BE2C (cell line): ENCODE data around the gene N4BP2.

Experiments
- DNase-seq: peaks from one replicate; pipeline ENCODE4 v3.0.0-alpha.2; 2020
- H3K27me3 ChIP-seq: fragments of 250-450 bp; sonication (Bioruptor Pico); 2 replicates; pipeline ENCODE4 v1.5.1; 2020; ENCODE audit warnings: mild to moderate bottlenecking
- H3K36me3 ChIP-seq: fragments of 250-450 bp; sonication (Bioruptor Pico); 2 replicates; pipeline ENCODE4 v1.5.1; 2020; ENCODE audit warnings: mild to moderate bottlenecking
- H3K4me1 ChIP-seq: fragments of 250-450 bp; sonication (Bioruptor Pico); 2 replicates; pipeline ENCODE4 v1.5.1; 2020
- H3K4me3 ChIP-seq: 2 replicates; pipeline ENCODE4 v1.5.1; 2011; ENCODE audit warnings: low read depth, low read length
- H3K9me3 ChIP-seq: fragments of 250-450 bp; sonication (Bioruptor Pico); 2 replicates; pipeline ENCODE4 v1.5.1; 2020
- CTCF ChIP-seq: IDR thresholded peaks from 2 replicates; pipeline ENCODE4 v1.5.1; 2012; ENCODE audit warnings: mild to moderate bottlenecking, low read depth, low read length

N4BP2 gene

GRCh38 chr4:40157436-40157835 lies 100.8 kb downstream of the N4BP2 start:
- DNase-seq: no peak
- TF ChIP-seq CTCF: no peak
- Histone ChIP-seq H3K4me1 (no peaks in the 10 kb centered on the region), H3K4me3 (no peak overlapping the region), H3K27me3 (no peaks in the 10 kb centered on the region), H3K9me3 (no peaks in the 10 kb centered on the region), H3K36me3 (no peaks in the 10 kb centered on the region)

GRCh38 chr4:40160258-40160657 lies 103.6 kb downstream of the N4BP2 start:
- TF ChIP-seq CTCF: no peak
- no peaks in the 10 kb centered on the region for H3K9me3 ChIP-seq
- no peak overlapping the region for H3K4me3 ChIP-seq
- H3K27me3 ChIP-seq: no peaks in the 10 kb centered on the region
- no peaks in the 10 kb centered on the region for H3K36me3 ChIP-seq
- H3K4me1 ChIP-seq: no peaks in the 10 kb centered on the region
- no peak for DNase-seq

- DNase-seq: no peak
- no peaks in the 10 kb centered on the region for H3K27me3 ChIP-seq
- TF ChIP-seq CTCF: no peak
These were observed 107.8 kb downstream of the N4BP2 start for GRCh38 chr4:40164459-40164858.

GRCh38 chr4:40165916-40166315 lies 109.3 kb downstream of the N4BP2 start:
- DNase-seq: no peak
- H3K9me3 ChIP-seq: no peaks in the 10 kb centered on the region
- H3K4me3 ChIP-seq: no peak overlapping the region
- no peak for TF ChIP-seq CTCF
- H3K36me3 ChIP-seq: no peaks in the 10 kb centered on the region
- no peaks in the 10 kb centered on the region for H3K27me3 ChIP-seq
- H3K4me1 ChIP-seq: no peaks in the 10 kb centered on the region

More at GRCh38 chr4:40164459-40164858, 107.8 kb downstream of the N4BP2 start:
- no peaks in the 10 kb centered on the region for H3K36me3 ChIP-seq
- H3K4me1 ChIP-seq: no peaks in the 10 kb centered on the region
- H3K4me3 ChIP-seq: no peak overlapping the region
- H3K9me3 ChIP-seq: no peaks in the 10 kb centered on the region

- no peaks in the 10 kb centered on the region for H3K36me3 ChIP-seq
- DNase-seq: no peak
- TF ChIP-seq CTCF: no peak
- H3K4me1 ChIP-seq: no peaks in the 10 kb centered on the region
- H3K9me3 ChIP-seq: no peaks in the 10 kb centered on the region
- no peaks in the 10 kb centered on the region for H3K27me3 ChIP-seq
- no peak overlapping the region for H3K4me3 ChIP-seq
These were observed 111.4 kb downstream of the N4BP2 start for GRCh38 chr4:40168070-40168469.

- no peak for TF ChIP-seq CTCF
- H3K4me1 ChIP-seq: no peaks in the 10 kb centered on the region
- no peaks in the 10 kb centered on the region for H3K9me3 ChIP-seq
- H3K36me3 ChIP-seq: no peaks in the 10 kb centered on the region
- DNase-seq: no peak
- H3K4me3 ChIP-seq: no peak overlapping the region
- H3K27me3 ChIP-seq: no peaks in the 10 kb centered on the region
These were observed 113.9 kb downstream of the N4BP2 start for GRCh38 chr4:40170588-40170987.
